SIG-M5 treated with dmso at 0.1 percent for 504 hours (cell line): ENCODE data around the gene PALLD.

Source experiments
- DNase-seq: peaks from one replicate; lab custom pipeline; 2025; ENCODE audit not compliant: unreplicated experiment; lab: John Stamatoyannopoulos, UW

PALLD gene

DNA sequence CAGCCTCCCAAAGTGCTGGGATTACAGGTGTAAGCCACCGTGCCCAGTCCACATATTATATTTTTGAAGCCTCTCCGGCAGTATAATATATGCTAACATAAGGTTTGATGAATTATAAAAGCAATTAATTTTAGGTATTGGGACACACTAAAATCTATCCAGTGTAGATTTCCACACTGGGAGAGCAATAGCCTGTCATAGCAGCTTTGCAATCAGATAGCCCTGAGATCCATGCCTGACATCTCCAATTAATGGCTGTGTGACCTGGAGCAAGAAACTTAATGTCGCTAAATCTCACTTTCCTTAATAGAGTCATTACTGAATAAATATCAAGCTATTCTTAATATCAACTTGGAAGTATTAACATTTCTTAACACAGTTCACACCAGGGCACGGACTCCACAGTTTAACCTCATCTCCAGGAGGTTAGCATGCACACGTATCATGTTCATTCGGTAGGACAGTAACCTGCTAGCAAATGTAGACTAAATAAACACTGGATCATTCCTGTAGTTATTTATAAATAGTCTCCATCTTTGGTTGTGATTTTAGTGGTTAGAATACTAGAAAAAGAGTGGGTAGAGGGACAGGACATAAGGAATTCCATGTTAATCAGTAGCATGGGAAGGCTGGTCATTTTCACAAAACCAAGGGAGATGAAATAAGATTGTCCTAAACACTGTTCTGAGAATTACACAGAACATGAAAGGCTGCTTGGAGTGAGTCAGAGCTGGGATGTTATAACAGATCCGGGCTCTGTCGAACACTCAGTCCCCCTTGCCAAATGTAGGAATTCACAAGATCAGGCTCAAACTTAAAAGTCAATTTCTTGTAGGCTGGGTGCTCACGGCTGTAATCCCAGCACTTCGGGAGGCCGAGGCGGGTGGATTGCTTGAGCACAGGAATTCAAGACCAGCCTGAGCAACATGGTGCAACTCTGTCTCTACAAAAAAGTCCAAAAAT is 254.7 kb downstream of the PALLD start:
- DNase-seq: no peak

DNA sequence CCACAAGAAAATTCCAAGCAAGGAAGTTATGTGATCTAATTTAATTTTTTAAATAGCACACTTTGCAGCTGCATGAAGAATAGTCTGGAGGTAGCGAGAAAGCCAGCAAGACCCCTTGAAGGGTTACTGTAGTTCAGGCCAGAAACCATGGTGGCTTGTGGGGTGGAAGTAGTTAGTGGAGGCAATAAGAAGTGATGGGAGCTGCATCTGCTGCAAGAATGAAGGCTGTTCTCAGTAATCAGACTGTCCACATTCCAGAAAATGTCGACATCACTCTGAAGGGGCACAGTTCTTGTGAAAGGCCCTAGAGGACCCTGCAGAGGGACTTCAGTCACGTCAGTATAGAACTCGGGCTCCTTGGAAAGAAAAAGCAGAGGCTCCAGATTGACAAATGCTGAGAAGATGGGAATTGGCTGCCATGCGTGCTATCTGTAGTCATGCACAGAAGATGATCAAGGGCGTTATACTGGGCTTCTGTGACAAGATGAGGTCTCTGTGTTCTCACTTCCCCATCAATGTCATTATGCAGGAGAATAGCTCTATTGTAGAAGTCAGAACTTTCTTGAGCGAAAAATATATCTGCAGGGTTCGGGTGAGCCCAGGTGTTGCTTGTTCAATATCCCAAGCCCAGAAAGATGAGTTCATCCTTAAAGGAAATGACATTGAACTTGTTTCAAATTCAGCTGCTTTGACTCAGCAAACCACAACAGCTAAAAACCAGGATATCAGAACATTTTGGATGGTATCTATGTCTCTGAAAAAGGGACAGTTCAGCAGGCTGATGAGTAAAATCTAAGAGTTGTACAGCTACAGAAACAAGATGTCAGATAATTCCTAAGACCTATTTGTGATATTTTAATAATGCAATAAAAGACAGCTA is 259.0 kb downstream of the PALLD start:
- DNase-seq: no peak

DNA sequence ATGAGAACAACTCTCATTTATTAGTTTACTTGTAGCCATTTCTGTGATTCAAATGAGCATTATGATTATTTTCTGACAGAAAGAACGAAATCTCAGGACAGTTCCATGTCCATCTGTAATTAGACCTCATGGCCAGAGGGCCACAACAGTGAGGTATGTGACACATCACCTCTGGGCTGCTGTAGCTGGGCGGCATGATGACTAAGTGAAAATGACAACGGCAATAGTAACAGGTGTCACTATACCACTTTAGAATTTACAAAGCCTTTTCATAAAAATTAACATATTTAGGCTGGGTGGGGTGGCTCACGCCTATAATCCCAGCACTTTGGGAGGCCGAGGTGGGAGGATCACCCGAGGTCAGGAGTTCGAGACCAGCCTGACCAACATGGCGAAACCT is 260.6 kb downstream of the PALLD start:
- no peak for DNase-seq

DNA sequence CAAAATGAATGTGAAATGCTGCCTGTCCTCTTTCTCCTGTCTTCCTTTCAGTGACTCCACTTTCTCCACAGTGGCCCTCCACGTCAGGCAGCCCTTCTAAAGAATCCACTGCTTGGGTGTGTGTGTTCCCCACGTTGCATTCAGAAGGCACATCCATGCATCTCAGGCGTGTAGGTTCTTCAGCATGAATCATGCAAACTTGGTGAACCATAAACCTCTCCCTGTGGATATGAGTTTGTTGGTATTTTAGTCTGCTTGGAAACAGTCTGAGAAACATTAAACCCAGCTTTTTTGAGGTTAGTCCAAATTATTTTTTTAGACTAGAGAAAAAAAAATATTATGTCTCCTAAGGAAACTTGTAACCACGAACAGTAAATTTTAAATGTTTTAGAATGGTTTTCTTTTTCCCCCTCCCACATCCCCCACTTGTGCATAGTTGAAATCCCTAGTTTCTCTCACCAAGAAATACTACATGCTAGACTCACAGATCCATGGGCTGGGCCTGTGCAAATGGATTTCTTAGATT is 261.6 kb downstream of the PALLD start:
- DNase-seq: no peak

DNA sequence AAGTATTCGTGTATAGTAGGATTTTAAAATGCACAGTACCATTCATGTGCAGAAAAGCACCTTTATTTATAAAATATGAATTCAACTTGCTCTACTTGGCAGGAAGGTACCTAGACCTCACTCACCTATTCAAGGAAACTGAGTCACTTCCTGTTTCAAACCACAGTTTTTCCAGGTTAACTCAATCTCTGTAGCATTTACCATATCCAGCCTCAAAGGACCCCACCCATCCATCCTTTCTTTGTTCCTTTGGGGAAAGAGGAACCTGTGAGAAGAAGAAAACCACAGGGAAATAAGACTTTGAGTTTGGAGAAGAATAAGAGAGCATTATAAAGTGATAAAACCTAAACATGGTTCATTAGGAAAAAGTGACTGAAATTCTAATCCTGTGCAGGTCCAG is 262.5 kb downstream of the PALLD start:
- no peak for DNase-seq

DNA sequence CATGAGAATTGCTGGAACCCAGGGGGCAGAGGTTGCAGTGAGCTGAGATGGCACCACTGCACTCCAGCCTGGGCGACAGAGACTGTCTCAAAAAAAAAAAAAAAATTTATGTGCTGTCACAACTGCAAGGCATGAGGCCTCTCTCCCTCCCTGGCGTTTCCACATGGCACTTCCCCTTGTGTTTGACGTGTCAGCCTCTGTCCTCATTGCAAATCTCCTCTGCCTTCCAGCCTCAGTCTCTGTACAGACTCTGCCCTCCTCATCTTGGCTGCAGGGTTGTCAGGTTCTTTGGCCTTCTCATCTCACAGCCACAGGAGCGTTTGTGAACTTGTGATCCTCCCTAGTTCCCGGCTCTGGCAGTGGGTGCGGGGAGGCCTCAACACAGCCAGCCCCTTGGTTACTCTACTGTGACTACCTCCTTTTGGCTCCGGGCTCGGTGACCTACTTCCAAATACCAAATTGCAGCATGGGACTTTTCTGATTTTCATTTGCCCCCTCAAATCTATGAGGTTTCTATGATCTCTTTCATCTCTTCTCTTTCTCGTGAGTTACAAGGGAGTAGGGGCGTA is 263.2 kb downstream of the PALLD start:
- DNase-seq: peak; percentile 9

DNA sequence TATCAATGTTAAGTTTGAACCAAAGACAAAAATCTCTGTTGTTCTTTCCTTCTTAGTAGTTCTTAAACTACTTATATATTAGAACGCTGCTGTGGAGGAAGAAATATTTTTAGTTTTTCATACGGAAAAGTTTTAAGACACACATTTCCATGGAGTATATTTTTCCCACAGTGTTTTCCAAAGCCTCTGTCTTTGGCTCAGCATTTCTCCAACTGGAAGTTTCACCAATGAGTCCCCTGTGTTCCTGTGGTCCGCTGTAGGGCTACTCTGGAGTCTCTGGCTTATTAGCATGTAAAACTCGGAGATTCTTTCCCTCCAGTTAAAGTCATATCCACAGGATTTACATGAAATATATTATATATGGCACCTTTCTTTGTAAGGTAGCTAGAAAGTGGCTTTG is 264.2 kb downstream of the PALLD start:
- no peak for DNase-seq

DNA sequence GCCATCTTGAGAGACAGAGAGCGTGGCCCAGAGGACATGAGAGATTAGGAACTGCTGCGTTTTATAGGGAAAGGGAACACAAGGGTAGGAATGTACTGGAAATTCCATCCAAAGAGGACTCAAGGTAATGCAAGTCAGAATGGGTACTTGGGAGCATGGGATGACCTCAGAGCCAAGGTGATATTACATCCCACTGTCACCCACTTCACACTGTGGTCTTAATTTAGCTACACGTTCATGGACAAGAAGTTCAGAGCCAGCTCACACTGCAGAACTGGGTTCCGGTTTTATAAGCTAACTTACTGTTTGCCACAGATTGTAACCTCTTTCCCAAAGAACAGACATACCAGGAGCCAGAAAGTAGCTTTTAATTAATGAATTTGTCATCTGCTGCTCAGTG is 268.5 kb downstream of the PALLD start:
- no peak for DNase-seq

DNA sequence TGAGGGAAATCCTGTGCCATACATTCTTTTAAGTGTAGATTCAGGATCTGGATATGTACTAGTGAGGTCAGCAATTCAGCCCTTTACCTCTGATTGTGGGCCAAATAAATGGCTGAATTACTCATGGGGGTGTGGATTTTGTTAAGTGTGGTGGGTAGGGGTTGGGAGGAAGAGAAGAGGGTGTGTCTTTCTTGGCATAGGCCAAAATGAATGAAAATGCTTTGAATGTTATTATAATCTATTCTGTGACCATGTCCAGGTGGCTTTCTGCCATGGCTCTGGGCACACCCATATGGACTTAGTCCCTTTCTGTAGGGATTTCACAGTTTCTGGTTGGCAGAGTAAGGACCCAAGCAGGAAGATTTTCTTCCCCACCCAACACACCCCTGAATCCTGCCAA is 268.9 kb downstream of the PALLD start:
- DNase-seq: no peak

DNA sequence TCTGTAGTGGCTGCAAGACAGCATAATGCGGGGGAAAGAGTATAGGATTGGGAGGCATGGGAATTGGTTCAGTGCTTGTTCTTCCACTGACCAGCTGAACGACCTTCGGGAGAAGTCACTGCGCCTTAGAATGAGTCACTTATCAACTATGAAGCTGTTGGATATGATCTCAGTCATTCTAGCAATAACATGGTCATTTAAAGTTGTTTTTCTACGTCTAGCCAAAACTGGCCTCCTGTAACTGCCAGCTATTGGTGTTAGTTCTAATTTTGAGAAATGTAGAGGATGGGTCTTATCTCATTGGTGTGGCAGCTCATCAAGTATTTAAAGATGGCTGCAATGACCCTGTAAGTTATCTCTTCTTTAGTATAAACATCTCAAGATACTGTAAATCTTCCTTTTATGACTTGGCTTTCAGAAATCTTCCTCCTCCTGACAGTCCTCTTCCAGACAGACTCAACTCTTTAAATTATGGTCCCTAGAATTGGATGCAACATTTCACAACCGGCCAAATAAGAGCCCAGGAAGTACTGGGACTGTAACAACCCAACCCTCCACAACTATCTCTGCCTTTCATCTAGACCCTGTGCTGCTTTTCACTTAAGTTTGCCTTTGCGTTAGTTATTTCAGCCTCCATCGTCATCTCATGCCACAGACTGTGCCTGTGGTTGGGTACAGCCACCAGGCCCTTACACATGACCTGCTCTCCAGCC is 269.9 kb downstream of the PALLD start:
- DNase-seq: no peak

DNA sequence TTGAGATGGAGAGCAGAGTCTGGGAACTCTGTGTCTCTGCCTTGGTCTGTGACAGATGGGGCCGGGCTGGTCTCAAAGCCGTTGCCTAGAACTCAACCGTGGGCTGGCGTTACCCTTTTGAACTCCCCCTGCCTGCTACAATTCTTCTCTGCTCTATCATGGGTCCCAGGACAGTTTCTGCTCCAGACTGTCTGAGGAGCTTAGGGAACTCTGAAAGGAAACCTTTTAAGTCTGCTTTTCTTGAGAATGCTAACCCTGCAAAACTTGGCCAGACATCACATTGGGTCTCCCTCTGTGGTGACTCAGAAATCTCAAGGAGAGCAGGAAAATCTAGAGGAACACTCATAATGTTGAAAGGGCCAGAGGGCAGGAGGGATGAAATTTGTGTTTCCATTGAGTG is 272.6 kb downstream of the PALLD start:
- DNase-seq: no peak

DNA sequence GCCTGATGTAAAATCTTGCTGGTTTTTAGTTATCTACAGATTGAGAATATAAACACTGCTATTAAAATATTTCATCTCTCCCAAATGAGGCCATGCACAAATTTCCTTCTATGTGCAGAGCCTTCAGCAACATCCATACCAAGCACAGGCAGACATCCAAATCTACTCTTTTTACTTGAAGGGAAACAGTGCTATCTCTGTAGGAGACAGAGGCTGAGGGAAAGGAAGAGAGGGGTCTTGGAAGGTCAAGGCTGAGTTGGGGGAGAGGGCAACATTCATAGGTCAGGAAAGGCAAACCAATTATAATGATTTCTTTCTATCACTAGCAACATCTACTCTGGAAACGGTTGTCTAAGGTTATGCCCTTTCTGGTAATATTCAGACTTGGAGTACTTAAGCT is 273.0 kb downstream of the PALLD start:
- no peak for DNase-seq

DNA sequence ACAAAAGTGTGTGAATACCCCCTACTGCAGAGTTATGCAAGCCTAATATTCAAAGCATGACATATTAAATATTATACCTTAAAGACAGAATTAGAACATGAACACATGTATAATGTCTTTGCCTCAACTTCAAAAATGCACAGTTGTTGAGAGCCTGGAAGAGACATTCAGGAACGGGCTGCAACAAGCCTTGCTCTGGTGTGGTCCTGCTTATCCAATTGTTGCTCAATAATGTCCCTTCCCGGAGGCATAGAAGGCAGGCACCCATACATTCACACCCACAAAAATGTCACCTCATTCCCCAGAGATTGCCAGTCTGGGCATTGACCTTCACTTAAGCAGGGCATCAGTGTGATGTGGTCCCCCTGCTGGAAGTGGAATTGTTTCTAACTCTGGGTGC is 274.4 kb downstream of the PALLD start:
- DNase-seq: no peak

DNA sequence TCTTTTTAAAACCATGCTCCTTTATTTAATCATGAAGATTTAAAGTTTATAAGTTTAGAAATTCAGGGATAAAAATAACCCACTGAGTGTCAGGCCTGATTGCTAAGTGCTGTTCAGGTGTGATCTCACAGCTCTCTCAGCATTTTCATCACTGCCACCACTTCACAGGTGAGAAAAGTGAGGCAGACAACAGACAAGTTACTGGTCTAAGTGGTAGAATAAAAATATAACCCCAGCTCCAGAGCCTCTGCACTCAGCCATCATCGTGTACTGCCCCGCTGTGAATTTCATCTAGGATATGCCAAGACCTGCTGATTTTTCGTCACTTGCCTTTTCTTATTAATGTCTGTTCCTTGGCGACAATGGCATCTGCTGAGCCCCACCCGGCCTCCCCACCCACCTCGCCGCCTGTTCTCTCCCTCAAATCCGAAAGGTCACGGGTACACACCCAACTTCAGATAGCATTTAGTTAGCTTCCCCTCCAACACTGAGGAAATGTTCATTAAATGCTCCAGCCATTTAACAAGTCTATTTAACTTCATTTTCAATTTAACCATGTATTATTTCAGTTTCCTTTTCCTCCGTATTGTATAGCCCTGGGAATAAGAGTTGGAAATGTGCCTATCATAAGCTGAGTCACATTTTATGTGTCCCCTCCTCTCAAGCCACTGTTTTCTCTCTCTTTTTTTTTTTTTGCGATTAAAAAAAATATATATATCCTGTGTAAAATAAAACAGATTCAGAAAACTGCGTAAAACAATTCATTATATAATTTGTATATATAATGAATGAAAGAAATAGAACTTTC is 276.7 kb downstream of the PALLD start:
- no peak for DNase-seq

DNA sequence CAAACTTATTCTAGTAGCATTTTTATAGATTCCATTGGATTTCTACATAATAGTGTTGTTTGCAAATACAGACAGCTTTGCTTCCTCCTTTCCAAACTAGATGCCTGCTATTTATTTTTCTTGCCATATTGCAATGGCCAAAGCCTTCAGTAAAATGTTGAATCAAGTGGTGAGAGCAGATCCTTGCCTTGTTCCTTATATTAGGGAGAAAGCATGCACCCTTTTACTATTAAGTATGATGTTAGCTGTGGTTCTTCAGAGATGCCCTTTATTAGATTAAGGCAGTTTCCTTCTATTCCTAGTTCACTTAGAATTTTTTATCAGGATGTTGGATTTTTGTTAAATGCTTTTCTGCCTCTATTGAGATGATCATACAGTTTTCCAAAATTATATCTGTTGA is 279.5 kb downstream of the PALLD start:
- no peak for DNase-seq

DNA sequence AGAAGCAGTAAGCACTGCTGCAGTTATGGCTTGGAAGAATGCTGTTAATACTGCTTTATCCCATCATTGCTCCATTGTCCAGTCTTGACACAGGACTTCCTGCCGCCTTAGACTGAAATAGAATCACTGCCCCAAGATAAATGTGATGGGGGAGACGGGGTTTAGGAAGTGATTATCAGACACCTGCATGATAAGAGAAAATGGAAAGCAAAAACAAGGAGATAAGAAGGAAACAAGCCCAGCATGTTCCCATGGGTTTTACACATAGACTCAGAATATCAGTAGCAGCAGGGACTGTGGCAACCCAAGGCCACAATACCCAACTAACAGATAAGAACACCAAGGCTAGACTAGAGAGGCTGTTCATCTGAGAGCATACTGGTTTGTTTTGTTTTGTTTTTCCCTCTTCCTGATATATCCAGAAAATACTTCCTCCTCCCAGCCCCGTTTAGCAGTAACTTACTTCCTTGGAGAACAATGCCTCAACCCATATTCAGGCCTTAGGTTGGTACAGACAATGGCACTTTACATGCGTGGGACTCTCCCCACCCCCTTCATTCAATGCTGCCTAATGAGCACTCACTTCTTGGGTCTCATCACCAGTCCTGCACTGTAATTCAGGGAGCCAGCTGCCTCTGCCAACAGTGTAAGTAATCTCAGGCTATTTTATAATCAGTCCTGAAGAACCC is 280.6 kb downstream of the PALLD start:
- DNase-seq: no peak

DNA sequence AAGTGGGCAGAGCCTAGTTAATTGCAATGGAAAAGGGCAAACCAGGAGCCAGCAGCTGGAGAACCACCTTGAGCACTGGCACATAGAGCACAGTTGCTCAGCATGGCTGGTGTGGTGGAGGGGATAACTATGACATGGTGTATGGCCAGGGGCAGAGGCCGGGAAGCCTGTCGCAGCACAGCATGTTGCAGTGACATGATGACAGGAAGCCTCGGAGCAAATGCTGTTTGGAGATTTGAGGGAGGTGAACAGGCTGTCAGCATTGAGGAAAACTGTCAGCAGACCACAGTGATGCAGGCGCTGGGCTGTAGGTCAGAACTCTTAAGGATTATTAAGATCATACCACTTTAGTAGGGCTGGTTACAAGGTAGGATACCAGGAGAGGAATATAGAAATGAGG is 284.5 kb downstream of the PALLD start:
- DNase-seq: no peak

DNA sequence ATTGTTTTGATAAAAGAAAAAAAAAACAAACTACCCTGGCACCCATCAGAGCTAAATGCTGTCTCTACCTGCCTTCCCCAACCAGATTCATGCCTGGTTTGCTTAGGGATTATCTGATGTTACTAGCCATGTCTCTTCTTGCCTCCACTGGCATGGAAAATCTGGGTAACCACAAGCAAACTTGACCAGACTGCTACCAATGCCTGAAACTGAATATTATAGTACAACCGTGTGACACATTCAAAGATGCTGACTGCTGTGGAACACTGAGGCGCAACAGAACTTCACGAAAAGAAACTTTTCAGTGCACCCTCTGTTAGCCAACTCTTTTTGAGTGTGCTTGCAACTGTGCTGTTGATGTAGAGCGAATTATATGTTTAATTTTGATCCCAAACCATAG is 285.1 kb downstream of the PALLD start:
- DNase-seq: no peak

DNA sequence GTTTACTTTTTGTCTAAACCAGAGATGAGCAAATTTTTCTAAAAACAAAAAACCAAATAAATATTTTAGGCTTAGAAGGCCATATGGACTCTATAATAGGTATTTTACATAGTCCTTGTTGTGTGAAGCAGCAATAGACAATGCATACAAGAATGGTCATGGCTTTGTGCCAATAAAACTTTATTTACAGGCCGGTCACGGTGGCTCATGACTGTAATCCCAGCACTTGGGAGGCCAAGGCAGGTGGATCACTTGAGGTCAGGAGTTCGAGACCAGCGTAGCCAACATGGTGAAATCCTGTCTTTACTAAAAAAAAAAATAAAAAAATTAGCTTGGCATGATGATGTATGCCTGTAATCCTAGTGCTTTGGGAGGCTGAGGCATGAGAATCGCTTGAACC is 285.6 kb downstream of the PALLD start:
- DNase-seq: no peak
